ENCODE results near the gene PRPF38B.

DNA sequence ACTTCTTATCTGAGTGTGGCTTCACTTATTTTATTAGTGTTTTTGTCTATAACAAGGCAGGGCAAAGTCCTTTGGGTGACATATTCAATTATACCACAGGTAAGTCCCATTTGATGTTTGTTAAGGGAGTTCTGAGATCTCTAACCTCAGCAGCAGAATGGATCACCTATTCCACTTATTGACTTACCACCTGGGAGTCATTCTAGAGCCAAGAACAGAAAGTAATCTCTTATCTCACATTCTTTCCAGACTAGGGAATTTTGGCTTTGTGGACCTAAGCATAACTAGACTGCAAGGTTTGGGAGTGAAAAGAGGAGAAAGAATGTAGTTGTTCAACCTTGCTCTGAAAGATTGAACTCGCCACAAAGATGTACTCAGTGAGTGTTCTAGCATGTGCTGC lies 33.8 kb downstream of the PRPF38B start:
- TF ChIP-seq YY1 (IDR thresholded peaks at IDR 0.05; ENCODE audit: extremely low read depth, insufficient replicate concordance, low read depth, low read length): no peak
- no peak for TF ChIP-seq POLR2A (IDR thresholded peaks at IDR 0.05; ENCODE audit: borderline replicate concordance, extremely low read depth, insufficient read depth, insufficient read length)
- TF ChIP-seq, protein P1, sequence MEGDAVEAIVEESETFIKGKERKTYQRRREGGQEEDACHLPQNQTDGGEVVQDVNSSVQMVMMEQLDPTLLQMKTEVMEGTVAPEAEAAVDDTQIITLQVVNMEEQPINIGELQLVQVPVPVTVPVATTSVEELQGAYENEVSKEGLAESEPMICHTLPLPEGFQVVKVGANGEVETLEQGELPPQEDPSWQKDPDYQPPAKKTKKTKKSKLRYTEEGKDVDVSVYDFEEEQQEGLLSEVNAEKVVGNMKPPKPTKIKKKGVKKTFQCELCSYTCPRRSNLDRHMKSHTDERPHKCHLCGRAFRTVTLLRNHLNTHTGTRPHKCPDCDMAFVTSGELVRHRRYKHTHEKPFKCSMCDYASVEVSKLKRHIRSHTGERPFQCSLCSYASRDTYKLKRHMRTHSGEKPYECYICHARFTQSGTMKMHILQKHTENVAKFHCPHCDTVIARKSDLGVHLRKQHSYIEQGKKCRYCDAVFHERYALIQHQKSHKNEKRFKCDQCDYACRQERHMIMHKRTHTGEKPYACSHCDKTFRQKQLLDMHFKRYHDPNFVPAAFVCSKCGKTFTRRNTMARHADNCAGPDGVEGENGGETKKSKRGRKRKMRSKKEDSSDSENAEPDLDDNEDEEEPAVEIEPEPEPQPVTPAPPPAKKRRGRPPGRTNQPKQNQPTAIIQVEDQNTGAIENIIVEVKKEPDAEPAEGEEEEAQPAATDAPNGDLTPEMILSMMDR (IDR thresholded peaks at IDR 0.05 in 2 of 3, conservative IDR thresholded peaks at IDR 0.05 in 1 of 3; ENCODE audit: borderline replicate concordance in 1 of 3, insufficient read depth in 1 of 3, low read depth in 2 of 3, low read length in 2 of 3): no peak
- TF ChIP-seq, protein P2, sequence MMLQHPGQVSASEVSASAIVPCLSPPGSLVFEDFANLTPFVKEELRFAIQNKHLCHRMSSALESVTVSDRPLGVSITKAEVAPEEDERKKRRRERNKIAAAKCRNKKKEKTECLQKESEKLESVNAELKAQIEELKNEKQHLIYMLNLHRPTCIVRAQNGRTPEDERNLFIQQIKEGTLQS (IDR thresholded peaks at IDR 0.05): no peak
- no peak for TF ChIP-seq EGR1 (IDR thresholded peaks at IDR 0.05; ENCODE audit: low read depth)
- TF ChIP-seq, protein P3, sequence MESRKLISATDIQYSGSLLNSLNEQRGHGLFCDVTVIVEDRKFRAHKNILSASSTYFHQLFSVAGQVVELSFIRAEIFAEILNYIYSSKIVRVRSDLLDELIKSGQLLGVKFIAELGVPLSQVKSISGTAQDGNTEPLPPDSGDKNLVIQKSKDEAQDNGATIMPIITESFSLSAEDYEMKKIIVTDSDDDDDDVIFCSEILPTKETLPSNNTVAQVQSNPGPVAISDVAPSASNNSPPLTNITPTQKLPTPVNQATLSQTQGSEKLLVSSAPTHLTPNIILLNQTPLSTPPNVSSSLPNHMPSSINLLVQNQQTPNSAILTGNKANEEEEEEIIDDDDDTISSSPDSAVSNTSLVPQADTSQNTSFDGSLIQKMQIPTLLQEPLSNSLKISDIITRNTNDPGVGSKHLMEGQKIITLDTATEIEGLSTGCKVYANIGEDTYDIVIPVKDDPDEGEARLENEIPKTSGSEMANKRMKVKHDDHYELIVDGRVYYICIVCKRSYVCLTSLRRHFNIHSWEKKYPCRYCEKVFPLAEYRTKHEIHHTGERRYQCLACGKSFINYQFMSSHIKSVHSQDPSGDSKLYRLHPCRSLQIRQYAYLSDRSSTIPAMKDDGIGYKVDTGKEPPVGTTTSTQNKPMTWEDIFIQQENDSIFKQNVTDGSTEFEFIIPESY (IDR thresholded peaks at IDR 0.05; ENCODE audit: extremely low read depth, insufficient replicate concordance, low read length): no peak
- TF ChIP-seq, protein P4, sequence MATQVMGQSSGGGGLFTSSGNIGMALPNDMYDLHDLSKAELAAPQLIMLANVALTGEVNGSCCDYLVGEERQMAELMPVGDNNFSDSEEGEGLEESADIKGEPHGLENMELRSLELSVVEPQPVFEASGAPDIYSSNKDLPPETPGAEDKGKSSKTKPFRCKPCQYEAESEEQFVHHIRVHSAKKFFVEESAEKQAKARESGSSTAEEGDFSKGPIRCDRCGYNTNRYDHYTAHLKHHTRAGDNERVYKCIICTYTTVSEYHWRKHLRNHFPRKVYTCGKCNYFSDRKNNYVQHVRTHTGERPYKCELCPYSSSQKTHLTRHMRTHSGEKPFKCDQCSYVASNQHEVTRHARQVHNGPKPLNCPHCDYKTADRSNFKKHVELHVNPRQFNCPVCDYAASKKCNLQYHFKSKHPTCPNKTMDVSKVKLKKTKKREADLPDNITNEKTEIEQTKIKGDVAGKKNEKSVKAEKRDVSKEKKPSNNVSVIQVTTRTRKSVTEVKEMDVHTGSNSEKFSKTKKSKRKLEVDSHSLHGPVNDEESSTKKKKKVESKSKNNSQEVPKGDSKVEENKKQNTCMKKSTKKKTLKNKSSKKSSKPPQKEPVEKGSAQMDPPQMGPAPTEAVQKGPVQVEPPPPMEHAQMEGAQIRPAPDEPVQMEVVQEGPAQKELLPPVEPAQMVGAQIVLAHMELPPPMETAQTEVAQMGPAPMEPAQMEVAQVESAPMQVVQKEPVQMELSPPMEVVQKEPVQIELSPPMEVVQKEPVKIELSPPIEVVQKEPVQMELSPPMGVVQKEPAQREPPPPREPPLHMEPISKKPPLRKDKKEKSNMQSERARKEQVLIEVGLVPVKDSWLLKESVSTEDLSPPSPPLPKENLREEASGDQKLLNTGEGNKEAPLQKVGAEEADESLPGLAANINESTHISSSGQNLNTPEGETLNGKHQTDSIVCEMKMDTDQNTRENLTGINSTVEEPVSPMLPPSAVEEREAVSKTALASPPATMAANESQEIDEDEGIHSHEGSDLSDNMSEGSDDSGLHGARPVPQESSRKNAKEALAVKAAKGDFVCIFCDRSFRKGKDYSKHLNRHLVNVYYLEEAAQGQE (IDR thresholded peaks at IDR 0.05; ENCODE audit: low read depth): no peak
- TF ChIP-seq, protein P5, sequence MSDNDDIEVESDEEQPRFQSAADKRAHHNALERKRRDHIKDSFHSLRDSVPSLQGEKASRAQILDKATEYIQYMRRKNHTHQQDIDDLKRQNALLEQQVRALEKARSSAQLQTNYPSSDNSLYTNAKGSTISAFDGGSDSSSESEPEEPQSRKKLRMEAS (IDR thresholded peaks at IDR 0.05): no peak
- TF ChIP-seq EZH2phosphoT487 (IDR thresholded peaks at IDR 0.05; ENCODE audit: borderline replicate concordance): no peak
- TF ChIP-seq RAD21 (IDR thresholded peaks at IDR 0.05; ENCODE audit: low read depth): no peak
- no peak for TF ChIP-seq POLR2AphosphoS5 (IDR thresholded peaks at IDR 0.05; ENCODE audit: low read depth, low read length)
